Measurements from ENCODE around the gene FZD8.

FZD8 gene

DNA sequence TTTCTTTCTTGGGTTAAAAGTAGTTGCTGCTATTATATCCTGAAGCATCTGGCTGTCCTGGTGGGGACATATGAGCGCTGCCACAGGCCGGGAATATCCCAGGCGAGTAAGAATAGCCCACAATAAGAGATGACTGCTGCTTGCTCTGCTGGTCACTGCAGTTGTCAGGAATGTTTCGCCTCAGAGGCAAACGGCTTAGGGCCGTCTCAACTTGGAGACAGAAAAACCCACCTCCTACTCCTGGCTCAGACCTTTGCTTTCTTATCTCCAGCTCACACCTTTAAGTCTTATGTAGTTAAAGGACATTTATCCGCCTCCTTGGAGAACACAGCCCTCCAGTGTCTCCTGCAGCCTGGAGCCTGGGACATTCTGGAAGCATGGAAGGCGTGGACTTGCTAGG is 36.9 kb downstream of the FZD8 start, which contains the start of gene GJD4:
TSS of gene GJD4 (plus strand) at position 151 of the 400 bp plus-strand sequence. CDS start at position 378, 227 bp downstream.
- no peak for DNase-seq

DNA sequence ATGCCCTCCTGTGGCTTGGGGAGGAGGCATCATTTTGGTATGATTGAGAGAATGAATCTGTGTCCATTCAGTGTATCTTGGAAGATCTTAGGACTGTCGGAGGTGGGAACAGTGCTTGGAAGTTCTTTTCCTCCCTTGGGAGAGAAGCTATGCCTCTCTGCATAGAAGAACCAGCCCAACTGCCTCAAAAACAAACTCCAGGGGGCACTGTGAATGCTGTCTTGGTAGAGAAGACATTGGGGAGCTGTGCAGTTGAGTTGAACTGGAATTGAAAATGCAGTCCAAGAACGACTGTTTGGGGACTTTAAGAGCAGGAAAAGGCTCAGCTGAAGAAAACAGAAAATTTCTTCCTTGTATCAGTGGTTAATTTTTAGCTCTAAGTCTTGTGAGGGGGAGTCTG is 41.9 kb downstream of the FZD8 start:
- DNase-seq = no peak

DNA sequence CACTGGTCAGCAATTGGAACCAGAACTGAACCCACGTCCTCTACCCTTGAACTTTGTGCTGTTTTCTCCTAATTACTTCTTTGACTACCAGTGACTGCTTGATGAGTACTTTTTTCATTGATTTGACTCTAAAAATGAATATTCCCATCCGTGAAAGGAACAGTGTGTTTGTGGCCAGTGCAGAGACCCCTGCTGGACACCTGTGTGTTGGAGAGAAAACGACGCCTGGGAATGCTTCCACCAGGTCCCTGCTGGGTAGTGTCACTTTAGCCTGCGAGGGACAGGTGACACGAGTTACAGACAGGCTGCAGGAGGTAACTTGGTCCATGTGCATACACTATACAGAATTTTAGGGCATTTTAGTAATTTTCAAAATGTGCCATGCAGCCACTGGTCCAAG is 43.7 kb downstream of the FZD8 start:
- DNase-seq = no peak

GRCh38 chr10:35595106-35595505 is 47.0 kb downstream of the FZD8 start:
- DNase-seq = no peak

DNA sequence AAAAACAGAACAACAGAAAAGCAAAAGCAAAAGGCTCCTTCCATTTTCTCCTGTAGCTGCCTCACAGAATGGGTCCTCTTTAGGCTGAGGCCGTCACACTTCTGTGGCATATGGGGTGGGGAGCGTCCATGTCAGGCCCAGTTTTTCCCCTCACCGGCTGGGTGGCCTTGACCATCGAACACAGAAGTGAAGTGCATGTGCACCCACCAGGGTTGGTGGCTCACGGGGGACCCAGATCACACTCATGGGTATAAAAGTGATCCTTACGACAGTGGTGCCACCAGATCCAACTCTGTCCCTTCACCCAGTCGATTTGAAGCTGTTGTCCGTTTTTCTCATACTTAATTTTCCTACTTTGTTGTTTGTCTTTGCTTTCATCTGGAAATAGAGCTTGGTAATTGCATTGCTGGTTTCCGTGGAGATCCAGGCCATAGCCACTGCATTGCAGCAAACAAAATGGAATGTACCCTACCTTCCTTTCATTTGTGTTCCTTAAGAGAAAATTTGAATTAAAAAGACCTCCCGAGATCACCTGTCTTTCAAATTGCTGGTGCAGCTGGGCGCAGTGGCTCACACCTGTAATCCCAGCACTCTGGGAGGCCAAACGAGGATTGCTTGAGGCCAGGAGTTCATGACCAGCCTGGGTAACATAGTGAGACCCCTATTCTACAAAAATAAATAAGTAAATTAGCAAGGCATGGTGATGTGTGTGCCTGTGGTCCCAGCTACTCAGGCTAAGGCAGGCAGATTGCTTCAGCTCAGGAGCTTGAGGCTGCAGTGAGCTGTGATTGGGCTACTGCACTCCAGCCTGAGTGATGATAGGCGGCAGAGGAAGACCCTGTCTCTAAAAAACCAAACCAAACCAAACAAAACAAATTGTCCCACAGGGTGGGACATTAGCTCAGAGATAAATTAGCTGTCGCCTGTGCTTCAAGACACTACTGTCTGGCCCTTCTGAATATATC is 47.7 kb downstream of the FZD8 start:
- no peak for DNase-seq

DNA sequence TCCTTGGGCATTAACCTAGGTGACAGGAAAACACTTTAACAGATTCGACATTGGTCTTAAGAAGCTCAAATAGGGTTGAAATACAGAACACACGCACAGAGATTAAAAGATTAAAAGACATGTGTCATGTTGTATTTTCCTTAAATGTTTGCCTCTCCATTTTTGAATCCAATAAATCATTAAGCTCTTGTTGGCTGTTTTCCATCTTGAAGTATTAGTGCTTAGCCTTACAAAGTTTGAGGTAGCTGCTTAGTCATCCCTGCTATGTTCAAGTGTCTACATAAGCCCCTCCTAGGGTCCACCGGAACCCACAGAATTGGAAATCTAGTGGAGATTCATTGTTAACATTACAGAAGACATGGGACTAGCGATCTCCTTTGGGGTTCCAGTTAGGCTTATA is 49.7 kb downstream of the FZD8 start:
- DNase-seq = no peak

- no peak for DNase-seq
These were observed 53.3 kb downstream of the FZD8 start for GRCh38 chr10:35588836-35589235.
